ENCODE results near the gene COL8A1.

The COL8A1 gene

DNA sequence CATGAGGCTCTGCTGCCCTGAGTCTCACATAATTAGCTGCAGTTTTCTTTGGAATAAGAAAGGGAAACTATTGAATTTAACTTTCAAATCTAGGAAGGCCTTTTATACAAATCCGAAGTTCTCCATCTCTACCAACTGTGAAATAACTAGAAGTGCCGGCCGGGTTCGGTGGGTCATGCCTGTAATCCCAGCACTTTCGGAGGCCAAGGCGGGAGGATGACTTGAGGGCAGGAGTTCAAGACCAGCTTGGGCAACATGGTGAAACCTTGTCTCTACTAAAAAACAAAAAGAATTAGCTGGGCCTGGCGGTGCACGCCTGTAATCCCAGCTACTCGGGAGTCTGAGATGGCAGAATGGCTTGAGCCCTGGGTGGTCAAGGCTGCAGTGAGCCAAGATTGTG is 43.6 kb downstream of the COL8A1 start:
- TF ChIP-seq, protein P1, sequence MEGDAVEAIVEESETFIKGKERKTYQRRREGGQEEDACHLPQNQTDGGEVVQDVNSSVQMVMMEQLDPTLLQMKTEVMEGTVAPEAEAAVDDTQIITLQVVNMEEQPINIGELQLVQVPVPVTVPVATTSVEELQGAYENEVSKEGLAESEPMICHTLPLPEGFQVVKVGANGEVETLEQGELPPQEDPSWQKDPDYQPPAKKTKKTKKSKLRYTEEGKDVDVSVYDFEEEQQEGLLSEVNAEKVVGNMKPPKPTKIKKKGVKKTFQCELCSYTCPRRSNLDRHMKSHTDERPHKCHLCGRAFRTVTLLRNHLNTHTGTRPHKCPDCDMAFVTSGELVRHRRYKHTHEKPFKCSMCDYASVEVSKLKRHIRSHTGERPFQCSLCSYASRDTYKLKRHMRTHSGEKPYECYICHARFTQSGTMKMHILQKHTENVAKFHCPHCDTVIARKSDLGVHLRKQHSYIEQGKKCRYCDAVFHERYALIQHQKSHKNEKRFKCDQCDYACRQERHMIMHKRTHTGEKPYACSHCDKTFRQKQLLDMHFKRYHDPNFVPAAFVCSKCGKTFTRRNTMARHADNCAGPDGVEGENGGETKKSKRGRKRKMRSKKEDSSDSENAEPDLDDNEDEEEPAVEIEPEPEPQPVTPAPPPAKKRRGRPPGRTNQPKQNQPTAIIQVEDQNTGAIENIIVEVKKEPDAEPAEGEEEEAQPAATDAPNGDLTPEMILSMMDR (conservative IDR thresholded peaks at IDR 0.05; ENCODE audit: low read depth, low read length) = no peak
- H3K4me3 ChIP-seq (ENCODE audit: low read length) = no peak overlapping the region
- DNase-seq (ENCODE audit: low read depth) = no peak

DNA sequence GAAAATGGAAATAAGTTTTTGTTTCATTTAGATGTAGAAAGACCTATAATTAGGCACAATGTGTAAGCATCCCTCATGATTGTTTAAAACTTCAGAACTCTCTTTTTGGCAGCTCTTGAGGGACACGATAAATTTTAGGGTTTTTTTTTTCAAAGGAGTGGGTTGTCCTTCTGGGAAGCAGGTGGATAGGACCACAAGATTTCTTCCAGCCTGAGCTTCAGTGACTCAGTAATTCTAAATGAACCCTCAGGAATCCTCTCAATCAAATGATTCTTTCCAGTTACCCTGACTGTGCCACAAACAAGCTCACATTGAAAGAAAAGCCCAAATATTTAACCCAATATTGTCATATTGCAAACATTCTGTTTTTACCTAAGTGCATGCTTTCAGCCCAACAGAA is 45.1 kb downstream of the COL8A1 start:
- DNase-seq (ENCODE audit: low read depth) = no peak
- no peak overlapping the region for H3K4me3 ChIP-seq (ENCODE audit: low read length)
- TF ChIP-seq, protein P1 (conservative IDR thresholded peaks at IDR 0.05; ENCODE audit: low read depth, low read length) = no peak

DNA sequence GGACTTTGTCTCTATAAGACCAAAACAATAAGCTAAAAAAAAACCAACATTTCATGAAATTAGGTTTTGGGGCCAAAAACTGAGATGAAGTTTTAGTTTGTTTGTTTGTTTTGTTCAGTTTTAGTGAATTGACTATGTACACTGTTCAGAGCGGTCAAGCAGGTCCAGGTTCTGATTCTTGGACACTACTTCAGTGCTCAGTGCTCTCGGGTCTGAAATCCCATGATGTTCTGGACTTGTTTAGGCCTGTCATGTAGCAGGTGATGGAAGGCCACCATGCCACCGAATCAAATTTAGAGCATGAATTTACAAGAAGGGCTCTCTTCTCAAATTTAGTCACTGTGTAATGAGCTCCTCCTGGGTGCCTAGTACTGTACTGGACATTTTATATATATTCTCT is 45.5 kb downstream of the COL8A1 start:
- no peak for DNase-seq (ENCODE audit: low read depth)
- no peak overlapping the region for H3K4me3 ChIP-seq (ENCODE audit: low read length)
- TF ChIP-seq, protein P1 (conservative IDR thresholded peaks at IDR 0.05; ENCODE audit: low read depth, low read length) = no peak

DNA sequence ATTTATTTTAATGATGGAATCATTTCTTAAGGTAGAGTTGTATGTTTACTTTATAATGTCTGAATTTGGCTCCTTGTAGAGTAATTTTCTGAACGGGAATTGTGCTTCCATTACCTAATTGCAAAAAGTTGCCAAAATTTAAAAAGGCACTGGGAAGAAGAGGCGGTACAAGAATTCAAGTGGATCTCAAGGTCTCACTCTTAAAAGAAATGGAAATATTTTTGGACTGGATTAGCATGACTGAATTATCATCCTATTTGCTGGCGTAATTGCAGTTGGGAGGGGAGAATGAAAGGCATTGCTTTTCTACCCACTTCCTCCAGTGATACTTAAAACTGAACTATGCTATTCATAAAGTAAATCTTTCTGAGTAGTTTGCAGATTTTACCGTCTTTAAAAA is 46.2 kb downstream of the COL8A1 start:
- H3K4me3 ChIP-seq (ENCODE audit: low read length) = no peak overlapping the region
- TF ChIP-seq, protein P1 (conservative IDR thresholded peaks at IDR 0.05; ENCODE audit: low read depth, low read length) = no peak
- no peak for DNase-seq (ENCODE audit: low read depth)

DNA sequence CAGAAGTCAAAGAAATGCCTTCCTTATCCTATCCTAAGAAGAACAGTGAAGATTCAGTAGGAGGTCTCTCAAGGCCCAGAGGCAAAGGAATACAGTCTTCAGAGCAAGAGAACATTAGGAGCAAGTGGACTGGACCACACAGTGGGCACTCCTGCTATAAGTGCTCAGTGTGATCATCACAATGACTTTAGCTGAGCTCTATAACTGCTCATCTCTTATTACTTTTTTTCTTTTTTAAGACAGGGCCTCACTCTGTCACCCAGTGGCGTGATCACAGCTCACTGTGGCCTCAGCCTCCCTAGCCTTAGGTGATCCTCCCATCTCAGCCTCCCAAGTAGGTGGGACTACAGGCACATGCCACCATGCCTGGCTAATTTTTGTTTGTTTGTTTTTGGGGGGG is 48.1 kb downstream of the COL8A1 start:
- no peak for DNase-seq (ENCODE audit: low read depth)
- TF ChIP-seq, protein P1 (conservative IDR thresholded peaks at IDR 0.05; ENCODE audit: low read depth, low read length) = no peak
- H3K4me3 ChIP-seq (ENCODE audit: low read length) = no peak overlapping the region

DNA sequence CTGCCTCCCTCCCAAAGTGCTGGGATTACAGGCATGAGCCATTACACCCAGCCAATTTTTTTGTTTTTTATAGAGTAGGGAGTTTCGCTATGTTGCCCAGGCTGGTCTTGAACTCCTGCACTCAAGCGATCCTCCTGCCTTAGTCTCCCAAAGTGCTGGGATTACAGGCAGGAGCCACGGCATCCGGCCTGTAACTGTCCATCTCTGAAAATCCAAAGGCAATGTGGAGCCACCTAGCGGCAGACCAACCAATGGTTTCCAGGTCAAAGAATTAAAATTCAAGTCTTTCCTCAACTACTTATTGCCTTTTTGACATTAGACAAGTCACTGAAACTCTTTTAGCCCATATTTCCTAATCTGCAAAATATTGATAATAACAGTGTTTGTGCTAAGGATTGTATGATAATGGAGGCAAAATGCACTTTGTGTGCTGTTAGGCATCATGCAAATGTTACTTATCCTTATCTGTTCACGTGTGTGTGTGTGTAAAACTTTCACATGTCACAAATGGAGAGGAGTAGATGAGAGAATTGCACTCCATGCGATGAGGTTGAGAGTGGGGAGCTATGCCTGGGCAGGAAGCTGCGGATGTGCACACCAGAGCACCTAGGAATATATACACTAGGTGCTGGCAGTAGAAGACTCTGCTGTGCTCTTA is 48.7 kb downstream of the COL8A1 start:
- H3K4me3 ChIP-seq (ENCODE audit: low read length) = no peak overlapping the region
- no peak for DNase-seq (ENCODE audit: low read depth)
- TF ChIP-seq, protein P1 (conservative IDR thresholded peaks at IDR 0.05; ENCODE audit: low read depth, low read length) = peak; percentile 61

DNA sequence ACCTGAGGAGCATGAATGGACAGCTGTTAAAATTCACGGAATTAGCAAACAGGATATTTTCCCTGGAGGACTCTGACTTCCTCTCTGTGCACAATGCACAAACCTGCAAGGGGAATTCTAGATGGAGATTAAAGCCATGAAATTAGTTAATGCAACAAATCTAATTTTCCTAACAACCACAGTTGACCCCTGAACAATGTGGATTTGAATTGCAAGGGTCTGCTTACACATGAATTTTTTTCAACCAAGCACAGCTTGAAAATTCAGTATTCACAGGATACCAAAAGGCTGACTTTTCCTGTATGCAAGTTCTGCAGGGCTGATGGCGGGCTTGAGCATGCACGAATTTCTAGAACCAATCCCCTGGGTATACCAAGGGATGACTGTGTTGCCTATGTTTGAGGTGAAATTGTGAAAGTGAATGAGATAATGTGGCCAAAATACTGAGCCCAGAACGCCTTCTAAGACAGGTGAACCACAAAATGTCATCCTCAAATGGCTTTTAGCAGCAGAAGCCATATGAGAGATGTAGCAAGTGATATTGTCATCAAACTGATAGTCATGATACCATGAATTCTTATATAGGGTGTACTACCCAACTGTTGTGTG is 52.5 kb downstream of the COL8A1 start:
- H3K4me3 ChIP-seq (ENCODE audit: low read length) = no peak overlapping the region
- no peak for DNase-seq (ENCODE audit: low read depth)
- TF ChIP-seq, protein P1 (conservative IDR thresholded peaks at IDR 0.05; ENCODE audit: low read depth, low read length) = no peak
